Omental fat pad (tissue), 4 donors: Measurements from ENCODE around the gene TFCP2L1. TPM values are rescaled to one million over a fixed set of nuclear protein-coding genes. Genes with fewer than 3 reads are reported as not detected.
"Not testable (repeated sequence)": the region's sequence is repeated elsewhere in the genome, so short reads cannot be mapped to it uniquely, and the experiment has no call there.

ENCODE experiments used
- ATAC-seq: fragments of 150-250 bp; one replicate; pipeline ENCODE4 v1.9.1; 2016; ENCODE audit warnings: mild to moderate bottlenecking, moderate library complexity; ENCODE audit not compliant: low FRiP score
- DNase-seq: peaks from one replicate; pipeline ENCODE4 v3.0.0-alpha.2; 2019; ENCODE audit warnings: low spot score
- CTCF ChIP-seq, 3 donors: fragments of 450-650 bp; IDR thresholded peaks; one replicate each; pipeline ENCODE4 v1.5.1; 2016 to 2017; ENCODE audit warnings: antibody characterized with exemption in 3 of 3, mild to moderate bottlenecking in 3 of 3, moderate library complexity in 2 of 3
- total RNA-seq, 4 donors: library from RNA; depleted of rRNA; stranded (reverse); fragments of >200 nt; gene quantifications; one replicate each; pipeline ENCODE4 v1.1.0, GENCODE V29; 2016

TFCP2L1 gene
- total RNA-seq, 4 donors from 2014 or later: 2.0 to 5.8 (median 3.6) TPM

DNA sequence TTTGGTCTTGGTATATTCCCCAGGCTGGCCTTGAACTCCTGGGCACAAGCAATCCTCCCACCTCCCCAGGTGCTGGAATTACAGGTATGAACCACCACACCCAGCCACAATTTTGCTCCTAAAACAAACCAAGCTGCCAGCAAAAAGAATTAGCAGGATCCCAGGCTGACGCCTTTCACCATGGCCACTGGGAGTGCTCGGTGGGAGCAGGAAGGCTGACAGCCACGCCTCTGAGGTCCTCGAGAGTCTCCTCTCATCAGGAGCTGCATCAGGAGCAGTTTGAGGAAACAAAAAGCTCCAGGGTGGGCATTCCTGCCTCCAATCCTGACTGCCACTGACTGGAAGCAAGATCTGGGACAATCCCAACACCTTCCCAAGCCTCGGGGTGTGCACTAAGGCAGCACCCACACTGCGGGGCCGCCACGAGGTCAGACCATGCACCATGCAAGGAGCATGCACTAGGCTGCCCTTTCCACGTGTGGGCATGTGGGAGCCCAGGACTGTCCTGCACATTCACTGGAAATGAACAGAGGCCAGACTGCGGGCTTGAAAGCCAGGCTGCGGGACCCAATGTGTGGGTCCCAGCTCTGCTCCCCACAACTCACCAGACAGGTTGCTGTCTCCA lies 51.4 kb downstream of the TFCP2L1 start:
- no peak for TF ChIP-seq CTCF (IDR thresholded peaks at IDR 0.05)
- DNase-seq (no peak), ATAC-seq (no peak)

- DNase-seq: no peak
- no peak for ATAC-seq
- no peak for TF ChIP-seq CTCF (IDR thresholded peaks at IDR 0.05)
Measured at GRCh38 chr2:121232626-121233265, 52.3 kb downstream of the TFCP2L1 start.

- TF ChIP-seq CTCF (IDR thresholded peaks at IDR 0.05): no peak
- DNase-seq (no peak), ATAC-seq (no peak)
Measured at GRCh38 chr2:121231385-121232000, 53.5 kb downstream of the TFCP2L1 start.

GRCh38 chr2:121228521-121228920 lies 56.5 kb downstream of the TFCP2L1 start:
- no peak for DNase-seq
- ATAC-seq: no peak
- TF ChIP-seq CTCF (IDR thresholded peaks at IDR 0.05): no peak

DNA sequence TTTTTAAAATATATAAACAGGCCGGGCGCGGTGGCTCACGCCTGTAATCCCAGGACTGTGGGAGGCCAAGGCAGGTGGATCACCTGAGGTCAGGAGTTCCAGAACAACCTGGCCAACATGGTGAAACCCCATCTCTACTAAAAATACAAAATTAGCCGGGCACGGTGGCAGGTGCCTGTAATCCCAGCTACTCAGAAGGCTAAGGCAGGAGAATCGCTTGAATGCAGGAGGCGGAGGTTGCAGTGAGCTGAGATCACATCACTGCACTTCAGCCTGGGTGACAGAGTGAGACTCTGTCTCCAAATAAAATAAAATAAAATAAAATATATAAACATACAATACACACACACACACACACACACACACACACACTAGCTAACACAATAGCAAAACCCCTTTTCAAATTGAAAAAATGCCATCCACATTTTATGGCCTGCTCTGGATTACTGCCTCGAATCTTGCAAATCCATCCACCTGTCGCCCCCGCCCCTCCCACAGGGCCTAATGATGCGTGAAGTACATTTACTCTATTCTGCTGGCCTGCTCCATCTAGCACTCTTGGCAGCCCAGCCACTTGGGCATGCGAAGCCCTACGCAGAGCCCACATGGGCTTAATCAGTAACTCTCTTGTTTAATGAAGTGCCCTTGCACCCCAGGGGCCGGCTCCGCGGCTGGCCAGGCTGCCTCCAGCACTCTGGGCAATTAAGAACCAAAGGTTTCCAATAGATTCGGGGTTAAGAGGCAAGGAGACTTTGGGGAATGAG lies 57.4 kb downstream of the TFCP2L1 start:
- not testable (repeated sequence) for ATAC-seq, DNase-seq

GRCh38 chr2:121225681-121226080 lies 59.3 kb downstream of the TFCP2L1 start:
- not testable (repeated sequence) for DNase-seq, ATAC-seq

DNA sequence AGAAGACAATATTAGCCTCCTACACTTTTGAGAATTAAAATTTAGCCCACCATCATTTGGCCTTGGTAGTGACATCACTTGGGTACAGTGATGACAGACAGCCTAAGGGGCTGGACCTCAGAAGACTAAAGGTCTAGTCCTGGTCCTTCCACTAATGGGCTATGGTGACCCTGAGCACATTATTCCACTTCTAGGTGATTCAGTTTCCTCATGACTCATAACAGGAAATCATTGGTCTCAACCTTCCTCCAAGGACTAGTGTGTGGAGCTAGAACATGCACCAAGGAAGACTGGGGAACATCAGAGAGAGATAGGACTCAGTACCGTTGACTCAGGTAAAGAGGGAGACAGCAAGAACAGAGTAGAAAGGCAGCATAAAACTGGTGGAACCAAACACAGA lies 64.0 kb downstream of the TFCP2L1 start:
- no peak for TF ChIP-seq CTCF (IDR thresholded peaks at IDR 0.05)
- DNase-seq (no peak), ATAC-seq (no peak)
